ENCODE measurements around the gene SAMSN1. TPM values are rescaled to one million over a fixed set of nuclear protein-coding genes. Genes with fewer than 3 reads are reported as not detected.
A peak's percentile ranks its signal among the peaks of the same experiment; 100 is the strongest.

The SAMSN1 gene
- total RNA-seq (10 to 100 TPM; 43.7 to 79.2 (median 51.1) TPM), polyA plus RNA-seq (10 to 100 TPM; 24.8 to 31.8 (median 24.8) TPM)
- long read RNA-seq, donor 1, transcript SAMSN1-204 (8 exons, 1,888 nt), result major isoform, 7 of 7 reads
- long read RNA-seq, donor 1, partial matches to known transcripts, result 0 of 7 reads
- long read RNA-seq, donor 1, other reads (novel, unspliced or antisense), result 0 of 7 reads
- long read RNA-seq, donor 2, transcript SAMSN1-204 (8 exons, 1,888 nt), result major isoform, 8 of 8 reads
- long read RNA-seq, donor 2, partial matches to known transcripts, result 0 of 8 reads
- long read RNA-seq, donor 2, other reads (novel, unspliced or antisense), result 0 of 8 reads

GRCh38 chr21:14545906-14546480 is at the start of gene SAMSN1:
TSS of gene SAMSN1 (minus strand) at chr21:14546315. CDS start at chr21:14546261, 54 bp downstream.
- peak within 1 kb of the TSS; percentile 46 to 93 (median 88) for H3K27ac ChIP-seq
- peaks cover 0 to 99% (median 43%) of the 10 kb centered on the region in 6 donors for H3K4me1 ChIP-seq
- WGBS, 5 donors, result 12 to 35% (median 20%) methylated on average over 1 of the region's 1 CpG
- H3K4me3 ChIP-seq, result peak within 1 kb of the TSS; percentile 8 to 65 (median 28)
- no peaks in the 10 kb centered on the region for H3K36me3 ChIP-seq
- no peaks in the 10 kb centered on the region for H3K9me3 ChIP-seq
- intact Hi-C loops (cut with DNase I; ENCODE audit: low total_unique reads), result no loop called here
- TF ChIP-seq POLR2A (IDR thresholded peaks at IDR 0.05) (peak; percentile 91 to 92 (median 92)), POLR2AphosphoS5 (IDR thresholded peaks at IDR 0.05) (peak in 2 of 3 donors; percentile 27 to 99), CTCF (IDR thresholded peaks at IDR 0.05 in 8 of 11, conservative IDR thresholded peaks at IDR 0.05 in 3 of 11) (no peak)
- no peaks in the 10 kb centered on the region for H3K27me3 ChIP-seq (replicated peaks in 1 of 7)
- peak; percentile 84 for DNase-seq

GRCh38 chr21:14595449-14595848 is 49.3 kb upstream of the SAMSN1 start:
- no peak overlapping the region for H3K4me3 ChIP-seq
- H3K27me3 ChIP-seq (replicated peaks in 1 of 7), result no peaks in the 10 kb centered on the region
- H3K27ac ChIP-seq, result no peak overlapping the region
- H3K4me1 ChIP-seq, result peaks cover 0 to 35% (median 20%) of the 10 kb centered on the region in 6 donors
- TF ChIP-seq POLR2A (IDR thresholded peaks at IDR 0.05) (no peak), POLR2AphosphoS5 (IDR thresholded peaks at IDR 0.05) (no peak), CTCF (IDR thresholded peaks at IDR 0.05 in 8 of 11, conservative IDR thresholded peaks at IDR 0.05 in 3 of 11) (no peak)
- intact Hi-C loops (cut with DNase I; ENCODE audit: low total_unique reads), result no loop called here
- no peak for DNase-seq
- H3K36me3 ChIP-seq, result no peaks in the 10 kb centered on the region
- H3K9me3 ChIP-seq, result peaks cover 0 to 12% (median 4%) of the 10 kb centered on the region in 8 donors
- 97 to 100% (median 98%) methylated on average over 1 of the region's 1 CpG for WGBS, 5 donors

GRCh38 chr21:14594967-14595366 is 48.9 kb upstream of the SAMSN1 start:
- intact Hi-C loops (cut with DNase I; ENCODE audit: low total_unique reads), result no loop called here

GRCh38 chr21:14593230-14593629 is 47.1 kb upstream of the SAMSN1 start:
- peaks cover 0 to 48% (median 24%) of the 10 kb centered on the region in 6 donors for H3K4me1 ChIP-seq
- H3K36me3 ChIP-seq, result no peaks in the 10 kb centered on the region
- intact Hi-C loops (cut with DNase I; ENCODE audit: low total_unique reads), result no loop called here
- H3K9me3 ChIP-seq, result peaks cover 0 to 12% (median 4%) of the 10 kb centered on the region in 8 donors
- TF ChIP-seq POLR2A (IDR thresholded peaks at IDR 0.05) (no peak), CTCF (IDR thresholded peaks at IDR 0.05 in 8 of 11, conservative IDR thresholded peaks at IDR 0.05 in 3 of 11) (no peak), POLR2AphosphoS5 (IDR thresholded peaks at IDR 0.05) (no peak)
- H3K27me3 ChIP-seq (replicated peaks in 1 of 7), result no peaks in the 10 kb centered on the region
- no peak for DNase-seq
- peak overlapping the region in 7 of 8 donors; percentile 64 to 91 (median 82) for H3K27ac ChIP-seq
- no peak overlapping the region for H3K4me3 ChIP-seq

More at GRCh38 chr21:14594967-14595366, 48.9 kb upstream of the SAMSN1 start:
- H3K36me3 ChIP-seq, result no peaks in the 10 kb centered on the region
- no peak for DNase-seq
- no peak overlapping the region for H3K4me3 ChIP-seq
- peaks cover 0 to 12% (median 4%) of the 10 kb centered on the region in 8 donors for H3K9me3 ChIP-seq
- 93 to 99% (median 96%) methylated on average over 2 of the region's 2 CpGs for WGBS, 5 donors
- TF ChIP-seq POLR2A (IDR thresholded peaks at IDR 0.05), result no peak
- peaks cover 0 to 40% (median 24%) of the 10 kb centered on the region in 6 donors for H3K4me1 ChIP-seq
- H3K27me3 ChIP-seq (replicated peaks in 1 of 7), result no peaks in the 10 kb centered on the region
- no peak overlapping the region for H3K27ac ChIP-seq
